HG02588 (cell line): Measurements from ENCODE around the gene BUB1.
"Not testable (repeated sequence)": the region's sequence is repeated elsewhere in the genome, so short reads cannot be mapped to it uniquely, and the experiment has no call there.

Experiments used
- ATAC-seq: cut with Tn5 transposase; IDR thresholded peaks from one replicate; pipeline ENCODE4 v1.9.1; 2021; ENCODE audit warnings: mild to moderate bottlenecking, moderate library complexity; ENCODE audit not compliant: unreplicated experiment

Gene BUB1

GRCh38 chr2:110605057-110605456, 72.8 kb downstream of the BUB1 start:
- ATAC-seq, result not testable (repeated sequence)

GRCh38 chr2:110603917-110604591, 73.8 kb downstream of the BUB1 start:
- ATAC-seq, result not testable (repeated sequence)

- ATAC-seq, result not testable (repeated sequence)
Measured at GRCh38 chr2:110602139-110602538, 75.7 kb downstream of the BUB1 start.

- ATAC-seq, result not testable (repeated sequence)
Measured at GRCh38 chr2:110591973-110592372, 85.9 kb downstream of the BUB1 start.

- not testable (repeated sequence) for ATAC-seq
Measured at GRCh38 chr2:110589677-110590330, 88.1 kb downstream of the BUB1 start.

- not testable (repeated sequence) for ATAC-seq
Measured at GRCh38 chr2:110588520-110588919, 89.3 kb downstream of the BUB1 start.
